ENCODE measurements around the gene CDK14.

DNA sequence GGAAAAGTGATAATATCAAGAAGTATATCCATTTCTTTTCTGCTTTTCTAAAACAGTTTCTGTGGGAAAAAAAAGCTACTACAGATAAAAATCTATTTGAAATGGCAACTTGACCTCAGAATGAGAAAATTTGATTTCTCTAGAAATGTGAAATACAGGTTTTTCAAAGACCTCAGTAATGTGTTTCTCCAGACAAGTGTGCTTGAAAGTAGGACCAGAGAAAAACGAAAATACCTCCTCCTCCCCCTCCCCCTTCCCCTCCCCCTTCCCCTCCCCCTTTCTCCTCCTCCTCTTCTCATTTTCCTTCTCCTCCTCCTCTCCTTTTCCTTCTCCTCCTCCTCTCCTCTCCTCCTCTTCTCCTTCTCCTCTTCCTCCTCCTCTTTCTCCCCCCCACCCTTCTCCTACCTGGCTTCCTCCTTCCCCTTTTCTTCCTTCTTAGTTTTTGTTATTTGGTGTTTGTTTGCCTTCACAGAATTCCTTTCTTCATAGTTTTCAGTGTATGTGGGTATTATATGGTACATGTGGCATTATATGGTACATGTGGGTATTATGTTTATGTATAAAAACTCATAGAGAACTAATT is 179.4 kb downstream of the CDK14 start:
- TF ChIP-seq CTCF (IDR thresholded peaks at IDR 0.05) (no peak), POLR2A (IDR thresholded peaks at IDR 0.05) (no peak)
